Measurements from ENCODE around the gene COX6B2.

Gene COX6B2

DNA sequence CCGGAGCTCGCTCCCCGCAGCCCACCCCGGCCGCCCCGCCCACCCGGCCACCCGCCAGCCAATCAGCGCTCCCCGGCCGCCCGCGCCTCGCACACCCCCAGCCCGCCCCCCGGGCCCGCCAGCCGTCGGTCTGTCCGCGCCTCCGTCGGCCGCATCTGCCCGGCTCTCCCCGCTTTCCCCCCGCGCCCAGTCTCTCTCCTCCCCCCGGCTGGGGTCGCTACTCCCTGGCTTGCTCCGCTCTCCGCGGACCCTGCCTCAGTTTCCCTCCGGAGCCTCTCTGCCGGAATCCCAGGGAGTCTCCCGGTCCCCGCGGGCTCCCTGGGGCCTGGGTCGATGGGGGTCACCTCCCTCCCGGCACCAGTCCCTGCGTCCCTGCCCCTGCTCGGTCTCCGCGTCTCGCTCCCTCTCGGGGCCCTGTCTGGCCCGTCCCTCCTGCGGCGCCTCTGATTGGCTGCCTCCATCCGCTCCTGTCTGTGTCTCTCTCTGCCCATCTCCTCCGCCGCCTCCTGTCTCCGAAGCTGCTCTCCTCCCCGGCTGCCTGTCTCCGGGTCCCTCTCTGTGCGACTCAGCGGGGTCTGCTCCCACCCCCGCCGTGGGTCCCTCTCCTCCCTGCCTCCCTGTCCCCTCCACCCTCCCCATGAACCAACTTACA lies 15.3 kb upstream of the COX6B2 start (continued):
- TF ChIP-seq MYNN (tag by site-specific recombination; IDR thresholded peaks at IDR 0.05; ENCODE audit: borderline replicate concordance) (no peak), GLI4 (tag by site-specific recombination; IDR thresholded peaks at IDR 0.05) (no peak), HOXD13 (CRISPR knock-in tag; IDR thresholded peaks at IDR 0.05; ENCODE audit: borderline replicate concordance) (no peak), ZNF473 (tag by site-specific recombination; IDR thresholded peaks at IDR 0.05) (no peak), ZNF501 (tag by site-specific recombination; IDR thresholded peaks at IDR 0.05) (no peak), YY1 (tag by site-specific recombination; IDR thresholded peaks at IDR 0.05) (no peak), ZNF670 (tag by site-specific recombination; IDR thresholded peaks at IDR 0.05; ENCODE audit: low read depth) (no peak), MZF1 (tag by site-specific recombination; IDR thresholded peaks at IDR 0.05; ENCODE audit: borderline replicate concordance) (no peak), ZNF354C (tag by site-specific recombination; IDR thresholded peaks at IDR 0.05; ENCODE audit: borderline replicate concordance, low read depth) (no peak), KLF10 (tag by site-specific recombination; IDR thresholded peaks at IDR 0.05) (peak; percentile 87), ZNF132 (tag by site-specific recombination; IDR thresholded peaks at IDR 0.05; ENCODE audit: borderline replicate concordance) (no peak), ZNF544 (tag by site-specific recombination; IDR thresholded peaks at IDR 0.05) (no peak), ZNF654 (tag by site-specific recombination; IDR thresholded peaks at IDR 0.05; ENCODE audit: low read depth) (no peak), ZNF114 (tag by site-specific recombination; IDR thresholded peaks at IDR 0.05) (no peak), KLF16 (tag by site-specific recombination; IDR thresholded peaks at IDR 0.05) (peak; percentile 76), ZNF610 (tag by site-specific recombination; IDR thresholded peaks at IDR 0.05; ENCODE audit: borderline replicate concordance) (no peak), SP2 (tag by site-specific recombination; IDR thresholded peaks at IDR 0.05) (peak; percentile 80), YY2 (tag by site-specific recombination; IDR thresholded peaks at IDR 0.05) (no peak), ZNF48 (tag by site-specific recombination; IDR thresholded peaks at IDR 0.05) (no peak), ZNF341 (tag by site-specific recombination; IDR thresholded peaks at IDR 0.05; ENCODE audit: low read depth) (peak; percentile 70), ZNF274 (IDR thresholded peaks at IDR 0.05; ENCODE audit: low read length) (no peak), ZNF274 (tag by site-specific recombination; IDR thresholded peaks at IDR 0.05; ENCODE audit: borderline replicate concordance) (no peak), ZNF660 (tag by site-specific recombination; IDR thresholded peaks at IDR 0.05) (no peak)
- TF ChIP-seq, protein P1, sequence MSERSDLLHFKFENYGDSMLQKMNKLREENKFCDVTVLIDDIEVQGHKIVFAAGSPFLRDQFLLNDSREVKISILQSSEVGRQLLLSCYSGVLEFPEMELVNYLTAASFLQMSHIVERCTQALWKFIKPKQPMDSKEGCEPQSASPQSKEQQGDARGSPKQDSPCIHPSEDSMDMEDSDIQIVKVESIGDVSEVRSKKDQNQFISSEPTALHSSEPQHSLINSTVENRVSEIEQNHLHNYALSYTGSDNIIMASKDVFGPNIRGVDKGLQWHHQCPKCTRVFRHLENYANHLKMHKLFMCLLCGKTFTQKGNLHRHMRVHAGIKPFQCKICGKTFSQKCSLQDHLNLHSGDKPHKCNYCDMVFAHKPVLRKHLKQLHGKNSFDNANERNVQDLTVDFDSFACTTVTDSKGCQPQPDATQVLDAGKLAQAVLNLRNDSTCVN (tag by site-specific recombination; optimal IDR thresholded peaks at IDR 0.05): peak; percentile 70
- TF ChIP-seq, protein P2, sequence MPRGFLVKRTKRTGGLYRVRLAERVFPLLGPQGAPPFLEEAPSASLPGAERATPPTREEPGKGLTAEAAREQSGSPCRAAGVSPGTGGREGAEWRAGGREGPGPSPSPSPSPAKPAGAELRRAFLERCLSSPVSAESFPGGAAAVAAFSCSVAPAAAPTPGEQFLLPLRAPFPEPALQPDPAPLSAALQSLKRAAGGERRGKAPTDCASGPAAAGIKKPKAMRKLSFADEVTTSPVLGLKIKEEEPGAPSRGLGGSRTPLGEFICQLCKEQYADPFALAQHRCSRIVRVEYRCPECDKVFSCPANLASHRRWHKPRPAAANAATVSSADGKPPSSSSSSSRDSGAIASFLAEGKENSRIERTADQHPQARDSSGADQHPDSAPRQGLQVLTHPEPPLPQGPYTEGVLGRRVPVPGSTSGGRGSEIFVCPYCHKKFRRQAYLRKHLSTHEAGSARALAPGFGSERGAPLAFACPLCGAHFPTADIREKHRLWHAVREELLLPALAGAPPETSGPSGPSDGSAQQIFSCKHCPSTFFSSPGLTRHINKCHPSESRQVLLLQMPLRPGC (tag by site-specific recombination; IDR thresholded peaks at IDR 0.05): no peak
- TF ChIP-seq, protein P3, sequence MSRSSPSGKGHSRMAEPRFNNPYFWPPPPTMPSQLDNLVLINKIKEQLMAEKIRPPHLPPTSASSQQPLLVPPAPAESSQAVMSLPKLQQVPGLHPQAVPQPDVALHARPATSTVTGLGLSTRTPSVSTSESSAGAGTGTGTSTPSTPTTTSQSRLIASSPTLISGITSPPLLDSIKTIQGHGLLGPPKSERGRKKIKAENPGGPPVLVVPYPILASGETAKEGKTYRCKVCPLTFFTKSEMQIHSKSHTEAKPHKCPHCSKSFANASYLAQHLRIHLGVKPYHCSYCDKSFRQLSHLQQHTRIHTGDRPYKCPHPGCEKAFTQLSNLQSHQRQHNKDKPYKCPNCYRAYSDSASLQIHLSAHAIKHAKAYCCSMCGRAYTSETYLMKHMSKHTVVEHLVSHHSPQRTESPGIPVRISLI (tag by site-specific recombination; IDR thresholded peaks at IDR 0.05): no peak
- TF ChIP-seq, protein P4, sequence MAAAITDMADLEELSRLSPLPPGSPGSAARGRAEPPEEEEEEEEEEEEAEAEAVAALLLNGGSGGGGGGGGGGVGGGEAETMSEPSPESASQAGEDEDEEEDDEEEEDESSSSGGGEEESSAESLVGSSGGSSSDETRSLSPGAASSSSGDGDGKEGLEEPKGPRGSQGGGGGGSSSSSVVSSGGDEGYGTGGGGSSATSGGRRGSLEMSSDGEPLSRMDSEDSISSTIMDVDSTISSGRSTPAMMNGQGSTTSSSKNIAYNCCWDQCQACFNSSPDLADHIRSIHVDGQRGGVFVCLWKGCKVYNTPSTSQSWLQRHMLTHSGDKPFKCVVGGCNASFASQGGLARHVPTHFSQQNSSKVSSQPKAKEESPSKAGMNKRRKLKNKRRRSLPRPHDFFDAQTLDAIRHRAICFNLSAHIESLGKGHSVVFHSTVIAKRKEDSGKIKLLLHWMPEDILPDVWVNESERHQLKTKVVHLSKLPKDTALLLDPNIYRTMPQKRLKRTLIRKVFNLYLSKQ (tag by site-specific recombination; IDR thresholded peaks at IDR 0.05; ENCODE audit: borderline replicate concordance): no peak
- TF ChIP-seq, protein P5, sequence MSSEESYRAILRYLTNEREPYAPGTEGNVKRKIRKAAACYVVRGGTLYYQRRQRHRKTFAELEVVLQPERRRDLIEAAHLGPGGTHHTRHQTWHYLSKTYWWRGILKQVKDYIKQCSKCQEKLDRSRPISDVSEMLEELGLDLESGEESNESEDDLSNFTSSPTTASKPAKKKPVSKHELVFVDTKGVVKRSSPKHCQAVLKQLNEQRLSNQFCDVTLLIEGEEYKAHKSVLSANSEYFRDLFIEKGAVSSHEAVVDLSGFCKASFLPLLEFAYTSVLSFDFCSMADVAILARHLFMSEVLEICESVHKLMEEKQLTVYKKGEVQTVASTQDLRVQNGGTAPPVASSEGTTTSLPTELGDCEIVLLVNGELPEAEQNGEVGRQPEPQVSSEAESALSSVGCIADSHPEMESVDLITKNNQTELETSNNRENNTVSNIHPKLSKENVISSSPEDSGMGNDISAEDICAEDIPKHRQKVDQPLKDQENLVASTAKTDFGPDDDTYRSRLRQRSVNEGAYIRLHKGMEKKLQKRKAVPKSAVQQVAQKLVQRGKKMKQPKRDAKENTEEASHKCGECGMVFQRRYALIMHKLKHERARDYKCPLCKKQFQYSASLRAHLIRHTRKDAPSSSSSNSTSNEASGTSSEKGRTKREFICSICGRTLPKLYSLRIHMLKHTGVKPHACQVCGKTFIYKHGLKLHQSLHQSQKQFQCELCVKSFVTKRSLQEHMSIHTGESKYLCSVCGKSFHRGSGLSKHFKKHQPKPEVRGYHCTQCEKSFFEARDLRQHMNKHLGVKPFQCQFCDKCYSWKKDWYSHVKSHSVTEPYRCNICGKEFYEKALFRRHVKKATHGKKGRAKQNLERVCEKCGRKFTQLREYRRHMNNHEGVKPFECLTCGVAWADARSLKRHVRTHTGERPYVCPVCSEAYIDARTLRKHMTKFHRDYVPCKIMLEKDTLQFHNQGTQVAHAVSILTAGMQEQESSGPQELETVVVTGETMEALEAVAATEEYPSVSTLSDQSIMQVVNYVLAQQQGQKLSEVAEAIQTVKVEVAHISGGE (tag by site-specific recombination; conservative IDR thresholded peaks at IDR 0.05; ENCODE audit: low read depth): no peak

Measured in HEK293 (cell line).